Upper lobe of right lung (tissue), 1 donor: ENCODE measurements around the gene TTLL11. TPM values are rescaled to one million over a fixed set of nuclear protein-coding genes. Genes with fewer than 3 reads are reported as not detected.
A peak's percentile ranks its signal among the peaks of the same experiment; 100 is the strongest.

Source experiments
- ATAC-seq: fragments of 200-7000 bp; cut with Tn5 transposase; one replicate; pipeline ENCODE4 v1.9.1; 2020; ENCODE audit warnings: mild to moderate bottlenecking, moderate library complexity
- DNase-seq: peaks from one replicate; pipeline ENCODE4 v3.0.0-alpha.2; 2020
- H3K27ac ChIP-seq: fragments of 200-600 bp; one replicate; pipeline ENCODE4 v1.8.0; 2022
- H3K27me3 ChIP-seq: fragments of 200-600 bp; one replicate; pipeline ENCODE4 v1.8.0; 2022; ENCODE audit warnings: mild to moderate bottlenecking
- H3K36me3 ChIP-seq: fragments of 200-600 bp; one replicate; pipeline ENCODE4 v1.8.0; 2022
- H3K4me1 ChIP-seq: fragments of 200-600 bp; one replicate; pipeline ENCODE4 v1.8.0; 2022
- H3K4me3 ChIP-seq: fragments of 200-600 bp; one replicate; pipeline ENCODE4 v1.8.0; 2022; ENCODE audit warnings: mild to moderate bottlenecking
- H3K9me3 ChIP-seq: fragments of 200-600 bp; one replicate; pipeline ENCODE4 v1.8.0; 2022
- intact Hi-C: fragments of 100-400 bp; cut with DNase I; formaldehyde crosslinking; loops from one replicate; pipeline ENCODE4 v1.11.0; 2022
- total RNA-seq: library from RNA; stranded (reverse); fragmentation: NEBNext Ultra II Directional; extraction: Animal tissue kit (Norgen Biotek cat#: 25700); gene quantifications from one replicate; pipeline ENCODE4 v1.2.1, GENCODE V29; 2021
- TF ChIP-seq, protein P1 (sequence below): fragments of 200-600 bp; IDR thresholded peaks from one replicate; pipeline ENCODE4 v1.8.0; 2022; ENCODE audit warnings: antibody characterized with exemption
- donor health status: DM: no; HTN: yes; CAD: no; lungs with severe emphysema.

Gene TTLL11
- total RNA-seq, 1 donor from 2014 or later: 10.7 TPM

GRCh38 chr9:122103985-122104384, 10.9 kb upstream of the TTLL11 start:
- Histone ChIP-seq H3K36me3 (no peaks in the 10 kb centered on the region), H3K9me3 (no peaks in the 10 kb centered on the region), H3K4me3 (no peak overlapping the region), H3K27me3 (no peaks in the 10 kb centered on the region), H3K4me1 (no peaks in the 10 kb centered on the region), H3K27ac (no peak overlapping the region)
- DNase-seq (no peak), ATAC-seq (no peak)
- TF ChIP-seq, protein P1, sequence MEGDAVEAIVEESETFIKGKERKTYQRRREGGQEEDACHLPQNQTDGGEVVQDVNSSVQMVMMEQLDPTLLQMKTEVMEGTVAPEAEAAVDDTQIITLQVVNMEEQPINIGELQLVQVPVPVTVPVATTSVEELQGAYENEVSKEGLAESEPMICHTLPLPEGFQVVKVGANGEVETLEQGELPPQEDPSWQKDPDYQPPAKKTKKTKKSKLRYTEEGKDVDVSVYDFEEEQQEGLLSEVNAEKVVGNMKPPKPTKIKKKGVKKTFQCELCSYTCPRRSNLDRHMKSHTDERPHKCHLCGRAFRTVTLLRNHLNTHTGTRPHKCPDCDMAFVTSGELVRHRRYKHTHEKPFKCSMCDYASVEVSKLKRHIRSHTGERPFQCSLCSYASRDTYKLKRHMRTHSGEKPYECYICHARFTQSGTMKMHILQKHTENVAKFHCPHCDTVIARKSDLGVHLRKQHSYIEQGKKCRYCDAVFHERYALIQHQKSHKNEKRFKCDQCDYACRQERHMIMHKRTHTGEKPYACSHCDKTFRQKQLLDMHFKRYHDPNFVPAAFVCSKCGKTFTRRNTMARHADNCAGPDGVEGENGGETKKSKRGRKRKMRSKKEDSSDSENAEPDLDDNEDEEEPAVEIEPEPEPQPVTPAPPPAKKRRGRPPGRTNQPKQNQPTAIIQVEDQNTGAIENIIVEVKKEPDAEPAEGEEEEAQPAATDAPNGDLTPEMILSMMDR: no peak
- intact Hi-C loops: no loop called here

- H3K9me3 ChIP-seq: no peaks in the 10 kb centered on the region
- TF ChIP-seq, protein P1: no peak
- H3K36me3 ChIP-seq: no peaks in the 10 kb centered on the region
- ATAC-seq (no peak), DNase-seq (no peak)
- H3K27me3 ChIP-seq: no peaks in the 10 kb centered on the region
- no peaks in the 10 kb centered on the region for H3K4me1 ChIP-seq
- H3K4me3 ChIP-seq: no peak overlapping the region
- H3K27ac ChIP-seq: no peak overlapping the region
- intact Hi-C loops: no loop called here
Measured at GRCh38 chr9:122102156-122102555, 9.0 kb upstream of the TTLL11 start.

DNA sequence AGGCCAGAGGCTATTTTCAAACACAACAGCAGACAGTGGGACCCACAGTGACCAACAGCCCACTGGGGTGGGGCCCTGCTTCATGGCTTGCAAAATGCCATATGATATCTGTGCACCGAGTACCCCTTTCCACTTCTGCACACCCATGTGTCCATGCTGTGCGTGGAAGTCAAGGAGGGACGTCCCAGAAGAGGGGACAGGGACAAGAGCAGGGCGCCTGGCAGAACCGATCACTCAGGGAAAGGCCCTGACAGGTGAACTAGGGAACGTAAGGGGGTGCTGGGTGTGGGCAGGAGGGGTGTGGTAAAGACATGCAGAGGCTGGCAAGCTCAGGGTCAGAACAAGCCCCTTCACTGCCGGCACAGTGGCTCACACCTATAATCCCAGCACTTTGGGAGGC, 7.6 kb upstream of the TTLL11 start:
- Histone ChIP-seq H3K4me3 (no peak overlapping the region), H3K36me3 (no peaks in the 10 kb centered on the region), H3K9me3 (no peaks in the 10 kb centered on the region), H3K4me1 (no peaks in the 10 kb centered on the region), H3K27ac (no peak overlapping the region), H3K27me3 (no peaks in the 10 kb centered on the region)
- intact Hi-C loops: no loop called here
- TF ChIP-seq, protein P1: no peak
- ATAC-seq: no peak
- no peak for DNase-seq

- no peak overlapping the region for H3K4me3 ChIP-seq
- intact Hi-C loops: no loop called here
- DNase-seq (peak; percentile 89), ATAC-seq (peak; percentile 92)
- peaks cover 6% of the 10 kb centered on the region for H3K4me1 ChIP-seq
- no peaks in the 10 kb centered on the region for H3K27me3 ChIP-seq
- no peaks in the 10 kb centered on the region for H3K9me3 ChIP-seq
- H3K36me3 ChIP-seq: no peaks in the 10 kb centered on the region
- TF ChIP-seq, protein P1: peak; percentile 86
- H3K27ac ChIP-seq: no peak overlapping the region
Measured at GRCh38 chr9:122099271-122099869, 6.3 kb upstream of the TTLL11 start.

DNA sequence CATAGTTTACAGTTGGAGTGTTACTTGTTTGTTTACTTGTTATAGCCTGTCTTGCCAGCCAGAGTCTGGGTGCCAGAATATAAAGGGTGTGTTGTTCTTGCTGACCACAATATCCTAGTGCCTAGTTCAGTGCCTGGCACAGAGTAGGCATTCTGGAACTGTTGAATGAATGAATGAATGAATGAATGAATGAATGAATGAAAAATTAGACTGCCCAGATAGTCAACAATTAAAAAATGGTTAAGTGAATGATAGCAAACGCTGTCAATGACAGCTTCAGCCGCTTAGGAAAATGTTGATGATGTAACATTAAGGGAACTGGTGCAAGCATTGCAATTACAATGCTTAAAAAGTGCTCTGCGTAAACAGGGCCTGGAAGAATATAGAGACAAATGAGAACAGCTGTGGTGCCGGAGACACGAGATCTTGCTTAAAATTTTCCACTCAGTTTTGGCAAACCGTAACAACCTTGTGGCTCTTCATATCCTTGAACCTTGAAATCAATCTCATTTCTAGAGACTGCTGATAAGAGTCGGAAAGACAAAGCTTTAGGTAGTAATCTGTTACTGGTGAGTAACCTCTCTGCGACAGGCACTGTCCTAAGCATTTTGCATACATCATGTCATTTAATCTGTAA, 4.7 kb upstream of the TTLL11 start:
- TF ChIP-seq, protein P1: no peak
- intact Hi-C loops: no loop called here
- H3K4me3 ChIP-seq: no peak overlapping the region

More for the DNA sequence above, 4.7 kb upstream of the TTLL11 start:
- Histone ChIP-seq H3K36me3 (no peaks in the 10 kb centered on the region), H3K4me1 (peaks cover 10% of the 10 kb centered on the region), H3K27ac (no peak overlapping the region), H3K27me3 (no peaks in the 10 kb centered on the region), H3K9me3 (no peaks in the 10 kb centered on the region)
- DNase-seq (no peak), ATAC-seq (no peak)
